ENCODE results near the gene ARID1A.

- TF ChIP-seq, protein P1, sequence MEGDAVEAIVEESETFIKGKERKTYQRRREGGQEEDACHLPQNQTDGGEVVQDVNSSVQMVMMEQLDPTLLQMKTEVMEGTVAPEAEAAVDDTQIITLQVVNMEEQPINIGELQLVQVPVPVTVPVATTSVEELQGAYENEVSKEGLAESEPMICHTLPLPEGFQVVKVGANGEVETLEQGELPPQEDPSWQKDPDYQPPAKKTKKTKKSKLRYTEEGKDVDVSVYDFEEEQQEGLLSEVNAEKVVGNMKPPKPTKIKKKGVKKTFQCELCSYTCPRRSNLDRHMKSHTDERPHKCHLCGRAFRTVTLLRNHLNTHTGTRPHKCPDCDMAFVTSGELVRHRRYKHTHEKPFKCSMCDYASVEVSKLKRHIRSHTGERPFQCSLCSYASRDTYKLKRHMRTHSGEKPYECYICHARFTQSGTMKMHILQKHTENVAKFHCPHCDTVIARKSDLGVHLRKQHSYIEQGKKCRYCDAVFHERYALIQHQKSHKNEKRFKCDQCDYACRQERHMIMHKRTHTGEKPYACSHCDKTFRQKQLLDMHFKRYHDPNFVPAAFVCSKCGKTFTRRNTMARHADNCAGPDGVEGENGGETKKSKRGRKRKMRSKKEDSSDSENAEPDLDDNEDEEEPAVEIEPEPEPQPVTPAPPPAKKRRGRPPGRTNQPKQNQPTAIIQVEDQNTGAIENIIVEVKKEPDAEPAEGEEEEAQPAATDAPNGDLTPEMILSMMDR (conservative IDR thresholded peaks at IDR 0.05; ENCODE audit: low read depth, low read length): no peak
- TF ChIP-seq EZH2 (IDR thresholded peaks at IDR 0.05; ENCODE audit: borderline replicate concordance, low read depth, low read length, poor library complexity, severe bottlenecking): no peak
Observed at GRCh38 chr1:26730695-26731094, 34.9 kb downstream of the ARID1A start.

Measured in A673 (cell line).